Type B pancreatic cell (in vitro differentiated cells): ENCODE results near the gene MATN3. TPM values are rescaled to one million over a fixed set of nuclear protein-coding genes. Genes with fewer than 3 reads are reported as not detected.

Source experiments
- DNase-seq: peaks from one replicate; pipeline ENCODE4 v3.0.0; 2021; ENCODE audit warnings: mixed read lengths; ENCODE audit not compliant: unreplicated experiment; ENCODE audit errors: extremely low spot score
- H3K27ac Mint-ChIP-seq: 2 replicates; pipeline ENCODE4 v1.8.0; 2021; ENCODE audit warnings: mild to moderate bottlenecking, mixed read lengths
- H3K27me3 Mint-ChIP-seq: 2 replicates; pipeline ENCODE4 v1.8.0; 2021; ENCODE audit warnings: mixed read lengths
- H3K36me3 Mint-ChIP-seq: 2 replicates; pipeline ENCODE4 v1.8.0; 2021; ENCODE audit warnings: mixed read lengths
- H3K4me1 Mint-ChIP-seq: one replicate; pipeline ENCODE4 v1.8.0; 2021; ENCODE audit warnings: mixed read lengths; ENCODE audit not compliant: unreplicated experiment
- H3K4me3 Mint-ChIP-seq: 2 replicates; pipeline ENCODE4 v1.8.0; 2021; ENCODE audit warnings: mild to moderate bottlenecking, mixed read lengths
- H3K9me3 Mint-ChIP-seq: 2 replicates; pipeline ENCODE4 v1.8.0; 2021; ENCODE audit warnings: mixed read lengths
- CTCF ChIP-seq: fragments of 200-600 bp; sonication (generic); conservative IDR thresholded peaks from 2 replicates; pipeline ENCODE4 v1.5.0; 2021; ENCODE audit warnings: antibody characterized with exemption, mild to moderate bottlenecking
- total RNA-seq: library from RNA; stranded (reverse); gene quantifications from 2 replicates; pipeline ENCODE4 v1.2.1, GENCODE V29; 2021; ENCODE audit warnings: low replicate concordance

The MATN3 gene
- total RNA-seq, 1 donor from 2014 or later: 3.0 TPM

DNA sequence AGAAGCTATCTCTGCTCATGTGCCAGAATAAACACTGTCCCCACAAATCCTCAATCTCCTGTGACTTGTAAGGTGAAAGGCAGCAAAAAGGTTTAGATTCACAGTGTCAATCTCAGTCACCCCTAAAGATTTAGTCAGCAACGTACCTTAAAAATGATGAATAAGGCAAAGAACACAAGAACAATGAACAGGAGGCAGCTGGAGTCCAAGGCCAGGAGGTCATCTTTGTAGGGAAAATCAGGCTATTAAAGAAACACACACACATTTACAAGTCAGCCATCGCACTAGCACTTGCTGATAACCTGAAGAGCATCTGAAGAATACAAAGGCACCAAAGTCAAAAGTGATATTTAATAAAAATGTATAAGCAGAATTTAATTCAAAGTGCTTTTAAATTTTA, 22.4 kb upstream of the MATN3 start:
- H3K36me3 Mint-ChIP-seq: peaks cover 72% of the 10 kb centered on the region
- no peak overlapping the region for H3K4me3 Mint-ChIP-seq
- H3K4me1 Mint-ChIP-seq: peaks cover 19% of the 10 kb centered on the region
- H3K9me3 Mint-ChIP-seq: peaks cover 4% of the 10 kb centered on the region
- no peaks in the 10 kb centered on the region for H3K27me3 Mint-ChIP-seq
- H3K27ac Mint-ChIP-seq: no peak overlapping the region
- no peak for DNase-seq
- no peak for TF ChIP-seq CTCF

GRCh38 chr2:20034218-20034617, 21.8 kb upstream of the MATN3 start:
- TF ChIP-seq CTCF: no peak
- peaks cover 19% of the 10 kb centered on the region for H3K4me1 Mint-ChIP-seq
- peaks cover 4% of the 10 kb centered on the region for H3K9me3 Mint-ChIP-seq
- H3K27me3 Mint-ChIP-seq: no peaks in the 10 kb centered on the region
- H3K4me3 Mint-ChIP-seq: no peak overlapping the region
- DNase-seq: no peak
- H3K36me3 Mint-ChIP-seq: peaks cover 78% of the 10 kb centered on the region
- no peak overlapping the region for H3K27ac Mint-ChIP-seq

DNA sequence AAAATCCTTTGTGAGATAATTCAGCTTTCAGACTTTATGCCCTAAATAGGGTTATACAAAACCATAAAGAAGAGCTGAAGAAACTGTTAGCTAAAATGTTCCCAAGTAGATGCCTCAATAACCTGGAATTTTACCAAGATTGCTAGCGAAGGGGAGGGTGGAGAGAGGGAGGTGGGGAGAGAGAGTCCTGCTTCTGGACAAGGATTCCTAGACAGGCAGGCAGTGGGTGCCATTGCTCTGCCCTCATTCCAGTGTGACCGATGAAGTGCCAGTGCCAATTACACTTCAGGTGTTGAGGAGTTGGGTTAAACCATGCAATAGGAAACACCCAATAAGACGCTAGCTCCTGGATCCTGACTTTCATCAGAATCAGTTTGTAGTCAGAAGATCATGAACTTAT, 20.9 kb upstream of the MATN3 start:
- H3K4me1 Mint-ChIP-seq: peaks cover 19% of the 10 kb centered on the region
- DNase-seq: no peak
- H3K9me3 Mint-ChIP-seq: peaks cover 4% of the 10 kb centered on the region
- H3K27me3 Mint-ChIP-seq: no peaks in the 10 kb centered on the region
- no peak overlapping the region for H3K4me3 Mint-ChIP-seq
- no peak overlapping the region for H3K27ac Mint-ChIP-seq
- no peak for TF ChIP-seq CTCF
- peaks cover 84% of the 10 kb centered on the region for H3K36me3 Mint-ChIP-seq

DNA sequence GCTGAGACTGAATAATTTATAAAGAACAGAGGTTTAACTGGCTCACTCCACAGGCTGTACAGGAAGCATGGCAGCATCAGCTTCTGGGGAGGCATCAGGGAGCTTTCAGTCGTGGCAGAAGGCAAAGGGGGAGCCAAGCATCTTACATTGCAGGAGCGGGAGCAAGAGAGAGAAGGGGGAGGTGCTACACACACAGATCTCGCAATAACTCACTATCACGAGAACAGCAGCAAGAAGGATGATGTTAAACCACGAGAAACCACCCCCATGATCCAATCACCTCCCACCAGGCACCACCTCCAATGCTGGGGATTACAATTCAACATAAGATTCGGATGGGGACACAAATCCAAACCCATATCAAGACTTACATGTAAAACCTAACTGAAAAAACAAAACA, 17.8 kb upstream of the MATN3 start:
- H3K4me1 Mint-ChIP-seq: peaks cover 2% of the 10 kb centered on the region

DNA sequence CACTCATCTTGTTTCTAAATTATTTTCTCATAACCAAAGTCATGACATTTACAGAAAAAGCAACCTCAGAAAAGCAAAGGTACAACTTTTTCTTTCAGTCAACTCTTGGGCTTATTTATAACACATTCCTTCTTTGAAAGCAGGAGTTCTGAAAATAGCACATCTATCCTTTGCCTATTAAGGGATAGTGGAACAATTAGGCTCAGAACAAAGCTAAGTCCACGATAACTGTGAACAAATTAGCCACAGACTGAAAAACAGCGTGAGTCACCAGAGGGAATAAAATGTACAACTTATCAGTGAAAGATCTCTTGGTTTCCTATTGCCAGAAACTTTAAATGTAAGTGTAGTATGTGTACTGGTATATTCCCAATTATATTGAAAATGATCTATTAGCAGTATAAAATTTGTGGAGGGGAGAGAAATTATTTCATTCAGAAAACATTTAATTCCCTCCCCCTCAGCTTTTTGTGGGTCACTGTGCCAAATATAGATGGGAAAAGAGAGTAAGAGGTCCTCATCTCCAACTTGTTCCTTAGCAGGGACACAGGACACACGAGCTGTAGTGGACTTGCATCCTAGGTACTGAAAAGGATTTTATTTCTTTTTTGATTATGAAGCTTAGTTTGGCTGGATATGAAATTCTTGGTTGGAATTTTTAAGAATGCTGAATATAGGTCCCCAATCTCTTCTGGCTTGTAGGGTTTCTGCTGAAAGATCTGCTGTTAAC, 15.4 kb upstream of the MATN3 start:
- H3K4me3 Mint-ChIP-seq: no peak overlapping the region
- no peaks in the 10 kb centered on the region for H3K4me1 Mint-ChIP-seq
- no peak for TF ChIP-seq CTCF
- DNase-seq: no peak
- H3K9me3 Mint-ChIP-seq: peaks cover 5% of the 10 kb centered on the region
- H3K27me3 Mint-ChIP-seq: no peaks in the 10 kb centered on the region
- peaks cover 60% of the 10 kb centered on the region for H3K36me3 Mint-ChIP-seq
- H3K27ac Mint-ChIP-seq: no peak overlapping the region

More for the DNA sequence above, 17.8 kb upstream of the MATN3 start:
- no peaks in the 10 kb centered on the region for H3K27me3 Mint-ChIP-seq
- peaks cover 66% of the 10 kb centered on the region for H3K36me3 Mint-ChIP-seq
- peaks cover 4% of the 10 kb centered on the region for H3K9me3 Mint-ChIP-seq
- no peak for DNase-seq
- TF ChIP-seq CTCF: no peak
- no peak overlapping the region for H3K27ac Mint-ChIP-seq
- H3K4me3 Mint-ChIP-seq: no peak overlapping the region
